ENCODE data around the gene EPB42. TPM values are rescaled to one million over a fixed set of nuclear protein-coding genes. Genes with fewer than 3 reads are reported as not detected.

Gene EPB42
- total and polyA plus RNA-seq, 10 donors, result 0.11 to 31.5 (median 1.6) TPM

DNA sequence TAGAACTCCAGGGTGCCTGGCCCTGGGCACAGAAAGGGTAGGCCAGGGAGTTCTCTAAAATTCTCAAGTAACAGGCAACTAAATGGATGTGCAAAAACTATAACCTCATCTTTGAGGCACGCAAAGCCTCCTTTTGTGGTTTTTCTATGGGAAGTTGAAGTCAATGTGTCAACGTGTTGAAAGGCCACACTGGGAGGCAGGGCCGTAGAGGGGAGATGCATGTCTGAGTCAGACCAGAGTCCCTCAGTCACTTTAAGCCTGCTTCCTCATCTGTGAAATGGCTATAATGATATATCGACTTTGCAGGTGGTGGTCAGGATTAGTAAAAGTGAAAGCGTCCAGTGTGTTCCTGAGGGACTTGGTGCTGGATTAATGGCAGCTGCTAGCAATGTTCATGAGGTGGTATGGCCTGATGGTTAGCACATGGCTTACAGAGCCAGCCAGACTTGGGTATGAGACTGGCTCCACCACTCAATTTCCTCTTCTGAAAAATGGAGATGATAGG lies 28.9 kb upstream of the EPB42 start:
- H3K36me3 ChIP-seq, result no peaks in the 10 kb centered on the region
- no peak overlapping the region for H3K4me3 ChIP-seq
- H3K27ac ChIP-seq, result peak overlapping the region in 2 of 8 donors; percentile 24 to 25
- H3K9me3 ChIP-seq, result no peaks in the 10 kb centered on the region
- intact Hi-C loops (cut with DNase I; ENCODE audit: low total_unique reads), result no loop called here
- peaks cover 3 to 20% (median 11%) of the 10 kb centered on the region in 6 donors for H3K4me1 ChIP-seq
- DNase-seq, result no peak
- WGBS, 5 donors, result 24 to 32% (median 28%) methylated on average over 5 of the region's 5 CpGs
- TF ChIP-seq, protein P1, sequence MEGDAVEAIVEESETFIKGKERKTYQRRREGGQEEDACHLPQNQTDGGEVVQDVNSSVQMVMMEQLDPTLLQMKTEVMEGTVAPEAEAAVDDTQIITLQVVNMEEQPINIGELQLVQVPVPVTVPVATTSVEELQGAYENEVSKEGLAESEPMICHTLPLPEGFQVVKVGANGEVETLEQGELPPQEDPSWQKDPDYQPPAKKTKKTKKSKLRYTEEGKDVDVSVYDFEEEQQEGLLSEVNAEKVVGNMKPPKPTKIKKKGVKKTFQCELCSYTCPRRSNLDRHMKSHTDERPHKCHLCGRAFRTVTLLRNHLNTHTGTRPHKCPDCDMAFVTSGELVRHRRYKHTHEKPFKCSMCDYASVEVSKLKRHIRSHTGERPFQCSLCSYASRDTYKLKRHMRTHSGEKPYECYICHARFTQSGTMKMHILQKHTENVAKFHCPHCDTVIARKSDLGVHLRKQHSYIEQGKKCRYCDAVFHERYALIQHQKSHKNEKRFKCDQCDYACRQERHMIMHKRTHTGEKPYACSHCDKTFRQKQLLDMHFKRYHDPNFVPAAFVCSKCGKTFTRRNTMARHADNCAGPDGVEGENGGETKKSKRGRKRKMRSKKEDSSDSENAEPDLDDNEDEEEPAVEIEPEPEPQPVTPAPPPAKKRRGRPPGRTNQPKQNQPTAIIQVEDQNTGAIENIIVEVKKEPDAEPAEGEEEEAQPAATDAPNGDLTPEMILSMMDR (IDR thresholded peaks at IDR 0.05 in 8 of 11, conservative IDR thresholded peaks at IDR 0.05 in 3 of 11), result no peak
- no peak for TF ChIP-seq POLR2A (IDR thresholded peaks at IDR 0.05)
- TF ChIP-seq POLR2AphosphoS5 (IDR thresholded peaks at IDR 0.05), result no peak
- H3K27me3 ChIP-seq (replicated peaks in 1 of 7), result peaks cover 0 to 25% (median 0%) of the 10 kb centered on the region in 7 donors

DNA sequence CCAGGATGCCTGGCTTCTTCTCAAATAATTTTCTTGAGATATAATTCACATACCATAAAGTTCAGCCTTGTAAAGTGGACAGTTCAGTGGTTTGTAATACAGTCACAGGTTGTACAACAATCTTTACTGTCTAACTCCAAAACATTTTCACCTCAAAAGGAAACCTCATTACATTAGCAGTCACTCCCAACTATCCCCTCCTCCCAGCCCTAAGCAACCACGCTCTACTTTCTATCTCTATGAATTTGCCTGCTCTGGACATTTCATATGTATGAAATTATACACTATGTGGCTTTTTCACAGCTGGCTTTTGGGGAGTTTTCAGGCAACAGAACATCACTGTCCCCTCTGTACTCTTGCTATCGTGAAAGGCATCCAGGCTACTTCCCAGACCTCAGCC lies 28.4 kb upstream of the EPB42 start:
- intact Hi-C loops (cut with DNase I; ENCODE audit: low total_unique reads), result no loop called here
- peaks cover 3 to 20% (median 11%) of the 10 kb centered on the region in 6 donors for H3K4me1 ChIP-seq
- H3K27me3 ChIP-seq (replicated peaks in 1 of 7), result peaks cover 0 to 20% (median 0%) of the 10 kb centered on the region in 7 donors
- H3K36me3 ChIP-seq, result no peaks in the 10 kb centered on the region
- TF ChIP-seq, protein P1 (IDR thresholded peaks at IDR 0.05 in 8 of 11, conservative IDR thresholded peaks at IDR 0.05 in 3 of 11), result no peak
- TF ChIP-seq POLR2A (IDR thresholded peaks at IDR 0.05), result no peak
- no peak for TF ChIP-seq POLR2AphosphoS5 (IDR thresholded peaks at IDR 0.05)
- WGBS, 5 donors, result 55 to 72% (median 60%) methylated on average over 2 of the region's 2 CpGs
- H3K9me3 ChIP-seq, result no peaks in the 10 kb centered on the region
- H3K27ac ChIP-seq, result peak overlapping the region in 2 of 8 donors; percentile 24 to 25
- no peak overlapping the region for H3K4me3 ChIP-seq
- DNase-seq, result no peak

DNA sequence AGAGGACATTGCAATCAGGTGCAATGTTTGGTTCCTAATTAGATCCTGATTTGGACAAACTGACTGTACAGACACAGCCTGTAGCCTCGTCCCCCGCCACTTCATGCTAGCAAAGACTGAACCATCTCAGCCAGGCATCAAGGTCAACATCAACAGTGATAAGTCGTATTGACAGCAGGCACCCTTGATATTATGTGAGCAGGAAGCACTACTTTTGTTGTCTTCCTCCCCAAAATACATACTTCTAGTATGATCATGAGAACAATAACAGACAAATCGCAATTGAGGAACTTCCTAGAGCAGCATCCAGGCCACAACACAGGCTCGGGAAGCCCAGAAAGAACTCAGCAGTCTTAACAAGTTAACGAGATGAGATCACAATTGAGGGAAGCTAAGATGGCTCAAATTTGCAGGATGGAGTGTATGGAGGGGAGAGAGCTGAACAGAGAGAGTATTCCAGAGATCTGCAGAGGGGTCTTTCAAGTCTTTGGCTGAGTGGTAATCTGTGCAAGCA lies 25.5 kb upstream of the EPB42 start:
- no peak overlapping the region for H3K4me3 ChIP-seq
- H3K4me1 ChIP-seq, result peaks cover 0 to 7% (median 0%) of the 10 kb centered on the region in 6 donors
- intact Hi-C loops (cut with DNase I; ENCODE audit: low total_unique reads), result no loop called here
- H3K27ac ChIP-seq, result no peak overlapping the region
- WGBS, 5 donors, result 38 to 49% (median 43%) methylated on average over 6 of the region's 6 CpGs
- H3K9me3 ChIP-seq, result no peaks in the 10 kb centered on the region
- no peaks in the 10 kb centered on the region for H3K27me3 ChIP-seq (replicated peaks in 1 of 7)
- TF ChIP-seq POLR2A (IDR thresholded peaks at IDR 0.05) (no peak), POLR2AphosphoS5 (IDR thresholded peaks at IDR 0.05) (no peak)
- TF ChIP-seq, protein P1 (IDR thresholded peaks at IDR 0.05 in 8 of 11, conservative IDR thresholded peaks at IDR 0.05 in 3 of 11), result no peak
- no peak for DNase-seq
- no peaks in the 10 kb centered on the region for H3K36me3 ChIP-seq

DNA sequence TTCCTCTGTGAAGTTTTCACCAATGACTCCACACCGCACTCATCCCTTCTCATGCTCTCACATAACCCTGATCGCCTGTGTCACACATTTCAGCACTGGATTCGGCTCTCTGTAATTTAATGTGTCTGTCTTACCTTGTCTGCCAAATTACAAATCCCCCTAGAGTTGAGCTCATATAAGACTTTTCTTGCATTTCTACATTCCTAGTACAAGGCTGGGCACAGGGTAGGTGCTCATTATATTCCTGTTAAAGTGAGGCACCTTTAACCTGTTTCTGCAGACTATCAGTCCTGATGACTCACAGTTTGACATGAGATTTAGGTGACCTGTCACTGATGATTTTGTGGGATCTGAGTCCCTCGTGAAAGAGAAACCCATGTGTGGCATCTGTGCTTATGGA lies 23.3 kb upstream of the EPB42 start:
- Histone ChIP-seq H3K36me3 (no peaks in the 10 kb centered on the region), H3K9me3 (no peaks in the 10 kb centered on the region), H3K27ac (no peak overlapping the region), H3K27me3 (replicated peaks in 1 of 7) (peaks cover 0 to 5% (median 0%) of the 10 kb centered on the region in 7 donors), H3K4me3 (no peak overlapping the region), H3K4me1 (peaks cover 0 to 10% (median 3%) of the 10 kb centered on the region in 6 donors)
- DNase-seq, result no peak
- TF ChIP-seq POLR2A (IDR thresholded peaks at IDR 0.05), result no peak
- TF ChIP-seq, protein P1 (IDR thresholded peaks at IDR 0.05 in 8 of 11, conservative IDR thresholded peaks at IDR 0.05 in 3 of 11), result no peak
- no peak for TF ChIP-seq POLR2AphosphoS5 (IDR thresholded peaks at IDR 0.05)
- intact Hi-C loops (cut with DNase I; ENCODE audit: low total_unique reads), result no loop called here
- WGBS, 5 donors, result 88 to 98% (median 94%) methylated on average over 4 of the region's 4 CpGs
